K562 (cell line): ENCODE results near the gene PIERCE2. TPM values are rescaled to one million over a fixed set of nuclear protein-coding genes. Genes with fewer than 3 reads are reported as not detected.
"Not testable (repeated sequence)": the region's sequence is repeated elsewhere in the genome, so short reads cannot be mapped to it uniquely, and the experiment has no call there.

Experiments
- ATAC-seq: fragments of 200-7000 bp; cut with Tn5 transposase; 3 replicates; pipeline ENCODE4 v1.9.1; 2020; ENCODE audit warnings: moderate library complexity
- BruUV-seq: library from RNA; stranded (reverse); fragments of 400-500 nt; replicated peaks from 2 replicates; lab custom pipeline; 2021; lab: Mats Ljungman, UMichigan
- CTCF ChIA-PET: fragments of 300-600 bp; formaldehyde crosslinking; extraction: SDS; loops from one replicate; lab custom pipeline; 2021; ENCODE audit warnings: low intra/inter-chr PET ratio; lab: Yijun Ruan, JAX
- POLR2A ChIA-PET: fragments of 300-600, 350-650 bp; sonication (Branson Sonifier 250); formaldehyde crosslinking; extraction: SDS; loops from one replicate; lab custom pipeline; 2021; ENCODE audit warnings: antibody characterized with exemption, inconsistent platforms; lab: Yijun Ruan, JAX
- DNase-seq, 4 experiments: peaks; one replicate each; pipeline versions ENCODE4 v3.0.0 to v3.0.0-alpha.2; 2011 to 2018; ENCODE audit warnings: low spot score in 3 of 4, mixed read lengths in 3 of 4; ENCODE audit errors: extremely low read depth in 1 of 4
- FAIRE-seq: peaks from 2 replicates; lab custom pipeline; 2011; peaks lifted over from hg19 to GRCh38; lab: Jason Lieb, UNC
- H2AFZ ChIP-seq: 2 replicates; pipeline ENCODE4 v1.6.0; 2011; ENCODE audit warnings: low read depth, low read length, control low read depth, inconsistent platforms
- H3K27ac ChIP-seq: fragments of 200-600 bp; 3 replicates; pipeline ENCODE4 v1.8.0; 2011; ENCODE audit warnings: low read depth, mild to moderate bottlenecking, control low read depth, inconsistent platforms, low read length, moderate library complexity, mixed read lengths; ENCODE audit errors: extremely low read depth
- H3K27me3 ChIP-seq, 2 experiments: fragments of 300-600 bp in 1 of 2; 2 replicates in 1 of 2; 3 replicates in 1 of 2; pipeline versions ENCODE4 v1.6.0 to v1.8.0; 2011; ENCODE audit warnings: inconsistent platforms in 2 of 2, low read length in 2 of 2, mild to moderate bottlenecking in 1 of 2, mixed read lengths in 1 of 2, moderate library complexity in 1 of 2; ENCODE audit not compliant: control insufficient read depth in 2 of 2, insufficient read depth in 2 of 2
- H3K36me3 ChIP-seq: fragments of 300-600 bp; 3 replicates; pipeline ENCODE4 v1.8.0; 2011; ENCODE audit warnings: mild to moderate bottlenecking, low read length, inconsistent platforms; ENCODE audit not compliant: control insufficient read depth, insufficient read depth
- H3K4me1 ChIP-seq, 2 experiments: fragments of 200-600 bp in 1 of 2; replicated peaks in 1 of 2; 2 replicates in 1 of 2; 3 replicates in 1 of 2; pipeline versions ENCODE4 v1.5.1 to v1.8.0; 2011; ENCODE audit warnings: inconsistent platforms in 2 of 2, low read length in 2 of 2, mild to moderate bottlenecking in 1 of 2, mixed read lengths in 1 of 2, moderate library complexity in 1 of 2; ENCODE audit not compliant: control insufficient read depth in 2 of 2, insufficient read depth in 2 of 2
- H3K4me2 ChIP-seq: 2 replicates; pipeline ENCODE4 v1.6.1; 2011; ENCODE audit warnings: low read length, control low read depth, inconsistent platforms, mixed read lengths; ENCODE audit not compliant: insufficient read depth
- H3K4me3 ChIP-seq: fragments of 200-600 bp; sonication (generic), shearing (Covaris generic); 2 replicates; pipeline ENCODE4 v1.5.1; 2016; ENCODE audit warnings: control low read depth, inconsistent platforms
- H3K79me2 ChIP-seq: fragments of 200-600 bp; 3 replicates; pipeline ENCODE4 v1.8.0; 2011; ENCODE audit warnings: low read length, inconsistent platforms; ENCODE audit not compliant: control insufficient read depth, insufficient read depth
- H3K9ac ChIP-seq, 2 experiments: 2 replicates each; pipeline versions ENCODE4 v1.6.0 to v1.6.1; 2011; ENCODE audit warnings: low read depth in 2 of 2, low read length in 2 of 2, control low read depth in 1 of 2, inconsistent platforms in 1 of 2, mild to moderate bottlenecking in 1 of 2, mixed read lengths in 1 of 2; ENCODE audit not compliant: insufficient read depth in 1 of 2
- H3K9me1 ChIP-seq: one replicate; pipeline ENCODE4 v1.6.0; 2011; ENCODE audit warnings: inconsistent platforms, mild to moderate bottlenecking, low read length, moderate library complexity; ENCODE audit not compliant: control insufficient read depth, insufficient read depth
- H3K9me3 ChIP-seq: replicated peaks from 2 replicates; pipeline ENCODE4 v1.5.1; 2011; ENCODE audit warnings: low read depth, low read length, inconsistent platforms; ENCODE audit not compliant: control insufficient read depth, insufficient read depth
- H4K20me1 ChIP-seq: replicated peaks from 2 replicates; pipeline ENCODE4 v1.6.1; 2011; ENCODE audit warnings: low read length, inconsistent platforms, mixed read lengths; ENCODE audit not compliant: control insufficient read depth, insufficient read depth
- BCOR ChIP-seq: fragments of 450-650 bp; IDR thresholded peaks from 2 replicates; pipeline ENCODE4 v1.6.1; 2016
- CEBPG ChIP-seq, 3 experiments: fragments of 200-800 bp in 1 of 3; sonication (Bioruptor generic) in 1 of 3; sonication (generic) in 1 of 3; formaldehyde crosslinking in 1 of 3; IDR thresholded peaks in 2 of 3; conservative IDR thresholded peaks in 1 of 3; 2 replicates each; pipeline versions ENCODE4 v1.6.1 to v1.8.0; 2016 to 2022; ENCODE audit warnings: missing compliant biosample characterization in 2 of 3, missing genetic modification characterization in 2 of 3, mild to moderate bottlenecking in 1 of 3, missing genetic modification reagents in 1 of 3
- WGBS: fragments of 100-300 bp; shearing (Covaris generic); methylation state at CpG from one replicate; pipeline ENCODE4 v1.1.6; 2016; ENCODE audit warnings: low coverage, mixed read lengths; ENCODE audit not compliant: insufficient coverage; ENCODE audit errors: missing lambda C conversion rate; 5-methylcytosine and 5-hydroxymethylcytosine counted together
- in situ Hi-C: fragments of 300-500 bp; cut with MboI; formaldehyde crosslinking; loops from 4 replicates; pipeline ENCODE4 v1.15.0; 2018; ENCODE audit warnings: inconsistent platforms, mixed read lengths
- intact Hi-C: fragments of 100-400 bp; cut with micrococcal nuclease; formaldehyde crosslinking; loops from 2 replicates; pipeline ENCODE4 v1.14.2; 2022
- polyA plus RNA-seq, 8 experiments: library from polyadenylated mRNA; depleted of rRNA in 4 of 8; stranded (reverse) in 5 of 8; unstranded in 3 of 8; fragments of >200 nt; fragmentation: Nextera tagmentation in 2 of 8; fragmentation: Illumina TruSeq in 1 of 8; extraction: Ambion mirVana in 2 of 8; extraction: Trizol in 1 of 8; gene quantifications; 2 replicates each; pipeline versions ENCODE4 v1.2.1 to v1.2.3, GENCODE V29; 2011 to 2014; ENCODE audit warnings: inconsistent platforms in 1 of 8, missing spikeins in 1 of 8
- total RNA-seq, 7 experiments: library from RNA; depleted of rRNA in 6 of 7; stranded (reverse); fragments of >200 nt in 6 of 7; fragmentation: Illumina TruSeq in 2 of 7; extraction: Trizol in 2 of 7; gene quantifications; 2 replicates each; pipeline versions ENCODE4 v1.2.1 to v1.2.3, GENCODE V29; 2011 to 2021; ENCODE audit warnings: low replicate concordance in 1 of 7

PIERCE2 gene
- total and polyA plus RNA-seq, 9 of the 15 experiments (the other 6 are each of a cell fraction or from before 2014, with no cell fraction given), result 2.9 to 4.8 (median 4.0) TPM

- H3K9me1 ChIP-seq; H3K9me3 ChIP-seq; CTCF ChIA-PET; FAIRE-seq; in situ Hi-C loops; H3K27me3 ChIP-seq; BruUV-seq; DNase-seq; H3K36me3 ChIP-seq; H4K20me1 ChIP-seq; ATAC-seq; TF ChIP-seq CEBPG (CRISPR knock-in tag; IDR thresholded peaks at IDR 0.05): not testable (repeated sequence)
- intact Hi-C loops, result loop anchor here (1.0 to 5.0 kb wide), 2 partner anchors 26 to 172 kb away; no protein-coding TSS in a partner anchor
- peaks cover 12 to 13% of the 10 kb centered on the region in 2 experiments for H3K4me1 ChIP-seq
- peak overlapping the region; percentile 97 for H3K4me2 ChIP-seq
- H3K79me2 ChIP-seq, result peaks cover 42% of the 10 kb centered on the region
- peak overlapping the region; percentile 69 for H3K4me3 ChIP-seq
- peak overlapping the region; percentile 92 for H2AFZ ChIP-seq
- POLR2A ChIA-PET, result interaction anchor here (0.6 to 3.5 kb wide), 6 partner anchors 9 to 214 kb away, joined by 3 to 21 read pairs (median 4); partner anchors contain the start of genes PIGB, PIGBOS1 and RSL24D1
- peak overlapping the region; percentile 71 to 82; a peak in 2 of 4 replicates for H3K9ac ChIP-seq
- WGBS, result 47% methylated on average over 12 of the region's 14 CpGs
- TF ChIP-seq BCOR (peak; percentile 11; the same call in 1 of the 2 replicates), CEBPG (tag; conservative IDR thresholded peaks at IDR 0.05 in 1 of 2, IDR thresholded peaks at IDR 0.05 in 1 of 2) (0 out of 4 replicates have a peak, but pooled peaks of 1 of the 2 experiments have one; percentile 16)
- peak overlapping the region; percentile 63 for H3K27ac ChIP-seq
Measured at GRCh38 chr15:55408976-55409375, 681 bp downstream of the PIERCE2 start.

GRCh38 chr15:55417678-55418077 is 9.4 kb downstream of the PIERCE2 start:
- H3K4me3 ChIP-seq, H3K27me3 ChIP-seq, H3K9me1 ChIP-seq, H3K4me1 ChIP-seq, H3K36me3 ChIP-seq, in situ Hi-C loops, H4K20me1 ChIP-seq, ATAC-seq, H3K9ac ChIP-seq, FAIRE-seq, BruUV-seq, H3K27ac ChIP-seq, H3K9me3 ChIP-seq, H3K79me2 ChIP-seq, H3K4me2 ChIP-seq, CTCF ChIA-PET, intact Hi-C loops, H2AFZ ChIP-seq, DNase-seq: not testable (repeated sequence)
- POLR2A ChIA-PET, result interaction anchor here (1.0 kb wide), 1 partner anchor 10 kb away, joined by 5 read pairs; the partner anchor contains the start of genes CCPG1 and PIERCE2
- 36% methylated on average over 6 of the region's 8 CpGs for WGBS
